PC-3 (cell line): ENCODE results near the gene ANKRD53. TPM values are rescaled to one million over a fixed set of nuclear protein-coding genes. Genes with fewer than 3 reads are reported as not detected.

ENCODE experiments used
- ATAC-seq: fragments of 200-7000 bp; cut with Tn5 transposase; 2 replicates; pipeline ENCODE4 v1.9.1; 2020; ENCODE audit warnings: mild to moderate bottlenecking, moderate library complexity
- BruUV-seq: library from RNA; stranded (reverse); fragments of 400-500 nt; replicated peaks from 2 replicates; lab custom pipeline; 2021; lab: Mats Ljungman, UMichigan
- CTCF ChIA-PET: fragments of 300-600 bp; sonication (Branson Sonifier 250); formaldehyde crosslinking; loops from one replicate; lab custom pipeline; 2022; ENCODE audit warnings: antibody characterized with exemption; lab: Charles Lee
- POLR2A ChIA-PET: fragments of 300-600 bp; sonication (Branson Sonifier 250); formaldehyde crosslinking; loops from one replicate; lab custom pipeline; 2022; ENCODE audit warnings: antibody characterized with exemption; ENCODE audit not compliant: unreplicated experiment; lab: Charles Lee
- DNase-seq: peaks from one replicate; pipeline ENCODE4 v3.0.0-alpha.2; 2015
- H2AFZ ChIP-seq: fragments of 300-600 bp; sonication (generic); 2 replicates; pipeline ENCODE4 v1.6.0; 2016; ENCODE audit warnings: antibody characterized with exemption, low read length
- H3F3A ChIP-seq: fragments of 300-600 bp; sonication (generic); one replicate; pipeline ENCODE4 v1.6.0; 2017; ENCODE audit warnings: antibody characterized with exemption, low read length, control low read depth, mild to moderate bottlenecking; ENCODE audit not compliant: unreplicated experiment
- H3K27ac ChIP-seq: fragments of 300-600 bp; sonication (generic); 2 replicates; pipeline ENCODE4 v1.5.1; 2016; ENCODE audit warnings: mild to moderate bottlenecking, low read length
- H3K27me3 ChIP-seq: fragments of 300-600 bp; sonication (generic); 2 replicates; pipeline ENCODE4 v1.6.1; 2016; ENCODE audit warnings: low read length, mixed read lengths
- H3K36me3 ChIP-seq: fragments of 300-600 bp; sonication (generic); 2 replicates; pipeline ENCODE4 v1.6.1; 2016; ENCODE audit warnings: low read depth, mixed run types, low read length, mixed read lengths
- H3K4me1 ChIP-seq: fragments of 300-600 bp; sonication (generic); 2 replicates; pipeline ENCODE4 v1.5.1; 2016; ENCODE audit warnings: low read length; ENCODE audit not compliant: insufficient read depth
- H3K4me2 ChIP-seq: fragments of 300-600 bp; sonication (generic); 2 replicates; pipeline ENCODE4 v1.6.0; 2016; ENCODE audit warnings: low read length
- H3K4me3 ChIP-seq: fragments of 300-600 bp; sonication (generic); 2 replicates; pipeline ENCODE4 v1.5.1; 2016; ENCODE audit warnings: mild to moderate bottlenecking, low read length, mixed read lengths
- H3K79me2 ChIP-seq: fragments of 300-600 bp; sonication (generic); 2 replicates; pipeline ENCODE4 v1.6.1; 2017; ENCODE audit warnings: low read length, mixed read lengths
- H3K9ac ChIP-seq: fragments of 300-600 bp; sonication (generic); 2 replicates; pipeline ENCODE4 v1.6.0; 2016; ENCODE audit warnings: mild to moderate bottlenecking, low read length
- H3K9me2 ChIP-seq: fragments of 300-600 bp; sonication (generic); replicated peaks from 2 replicates; pipeline ENCODE4 v1.6.1; 2016; ENCODE audit warnings: mixed run types, low read length, mixed read lengths
- H3K9me3 ChIP-seq: fragments of 300-600 bp; sonication (generic); 2 replicates; pipeline ENCODE4 v1.6.1; 2016; ENCODE audit warnings: low read length, mixed read lengths
- H4K20me1 ChIP-seq: fragments of 300-600 bp; sonication (generic); 2 replicates; pipeline ENCODE4 v1.6.1; 2016; ENCODE audit warnings: low read length, mixed read lengths
- CTCF ChIP-seq: fragments of 300-600 bp; sonication (generic); conservative IDR thresholded peaks from 2 replicates; pipeline ENCODE4 v1.5.1; 2017; ENCODE audit warnings: antibody characterized with exemption, low read depth, mild to moderate bottlenecking, low read length
- EZH2 ChIP-seq: fragments of 300-600 bp; sonication (generic); IDR thresholded peaks from one replicate; pipeline ENCODE4 v1.6.1; 2017; ENCODE audit warnings: antibody characterized with exemption, mild to moderate bottlenecking, low read length; ENCODE audit not compliant: unreplicated experiment
- EZH2phosphoT487 ChIP-seq: fragments of 300-600 bp; sonication (generic); IDR thresholded peaks from 2 replicates; pipeline ENCODE4 v1.6.1; 2018; ENCODE audit warnings: mild to moderate bottlenecking, antibody characterized with exemption, low read length, borderline replicate concordance
- intact Hi-C: fragments of 100-400 bp; cut with micrococcal nuclease; formaldehyde crosslinking; loops from 2 replicates; pipeline ENCODE4 v1.9.0; 2023
- total RNA-seq: library from RNA; depleted of rRNA; stranded (reverse); fragments of >200 nt; gene quantifications from 2 replicates; pipeline ENCODE4 v1.2.3, GENCODE V29; 2014

ANKRD53 gene
- total RNA-seq, 1 experiment from 2014 or later, result not detected

DNA sequence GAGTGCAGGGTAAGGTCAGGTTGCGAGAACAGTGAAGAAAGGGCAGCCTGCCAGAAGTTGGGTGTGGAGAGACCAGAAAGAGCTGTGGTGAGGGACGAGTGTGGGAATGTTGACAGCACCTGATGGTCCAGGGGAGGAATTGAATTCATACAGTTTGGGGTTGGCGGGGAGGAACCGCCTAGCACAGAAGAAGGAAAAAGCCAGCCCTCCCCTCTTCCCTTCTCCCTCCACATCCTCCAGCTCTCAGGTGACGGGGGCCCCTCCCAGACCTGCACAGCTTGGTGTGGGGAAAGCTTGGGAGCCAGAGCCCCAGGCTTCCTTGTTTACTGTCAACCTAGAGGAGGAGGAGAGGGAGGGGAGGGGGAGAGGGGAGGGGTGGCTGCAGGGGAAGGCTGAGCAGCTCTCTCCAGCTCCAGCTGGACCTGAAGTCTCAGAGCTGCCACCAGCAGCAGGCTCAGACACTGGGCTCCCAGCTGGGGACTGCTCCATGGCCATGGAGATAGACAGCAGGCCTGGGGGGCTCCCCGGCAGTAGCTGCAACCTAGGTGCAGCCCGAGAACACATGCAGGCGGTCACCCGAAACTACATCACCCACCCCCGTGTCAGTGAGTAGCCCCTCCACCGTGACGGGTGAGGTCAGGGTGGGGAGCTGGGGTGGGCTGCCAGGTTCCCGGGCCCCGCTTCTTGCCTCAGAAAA, 42.8 kb upstream of the ANKRD53 start, which contains the start of gene ATP6V1B1:
Gene ATP6V1B1 (plus strand): TSS at position 433 of the 697 bp plus-strand sequence. CDS start 55 bp downstream, at position 488.
- no peak for DNase-seq
- Histone ChIP-seq H3K4me3 (no peak within 1 kb of the TSS), H3K27me3 (no peaks in the 10 kb centered on the region), H4K20me1 (no peaks in the 10 kb centered on the region), H3F3A (no peaks in the 10 kb centered on the region), H2AFZ (no peak within 1 kb of the TSS), H3K9ac (no peak within 1 kb of the TSS), H3K9me2 (no peaks in the 10 kb centered on the region), H3K27ac (no peak within 1 kb of the TSS), H3K9me3 (no peaks in the 10 kb centered on the region), H3K4me2 (no peak within 1 kb of the TSS), H3K36me3 (no peaks in the 10 kb centered on the region), H3K4me1 (no peaks in the 10 kb centered on the region), H3K79me2 (no peaks in the 10 kb centered on the region)
- ATAC-seq, result no peak
- POLR2A ChIA-PET, result no interaction called here
- intact Hi-C loops, result no loop called here
- CTCF ChIA-PET, result interaction anchor here (1.0 kb wide), 1 partner anchor 11 kb away, joined by 4 read pairs; no protein-coding TSS in a partner anchor
- TF ChIP-seq EZH2 (no peak), EZH2phosphoT487 (no peak), CTCF (no peak)
- BruUV-seq, result no TSS peak

DNA sequence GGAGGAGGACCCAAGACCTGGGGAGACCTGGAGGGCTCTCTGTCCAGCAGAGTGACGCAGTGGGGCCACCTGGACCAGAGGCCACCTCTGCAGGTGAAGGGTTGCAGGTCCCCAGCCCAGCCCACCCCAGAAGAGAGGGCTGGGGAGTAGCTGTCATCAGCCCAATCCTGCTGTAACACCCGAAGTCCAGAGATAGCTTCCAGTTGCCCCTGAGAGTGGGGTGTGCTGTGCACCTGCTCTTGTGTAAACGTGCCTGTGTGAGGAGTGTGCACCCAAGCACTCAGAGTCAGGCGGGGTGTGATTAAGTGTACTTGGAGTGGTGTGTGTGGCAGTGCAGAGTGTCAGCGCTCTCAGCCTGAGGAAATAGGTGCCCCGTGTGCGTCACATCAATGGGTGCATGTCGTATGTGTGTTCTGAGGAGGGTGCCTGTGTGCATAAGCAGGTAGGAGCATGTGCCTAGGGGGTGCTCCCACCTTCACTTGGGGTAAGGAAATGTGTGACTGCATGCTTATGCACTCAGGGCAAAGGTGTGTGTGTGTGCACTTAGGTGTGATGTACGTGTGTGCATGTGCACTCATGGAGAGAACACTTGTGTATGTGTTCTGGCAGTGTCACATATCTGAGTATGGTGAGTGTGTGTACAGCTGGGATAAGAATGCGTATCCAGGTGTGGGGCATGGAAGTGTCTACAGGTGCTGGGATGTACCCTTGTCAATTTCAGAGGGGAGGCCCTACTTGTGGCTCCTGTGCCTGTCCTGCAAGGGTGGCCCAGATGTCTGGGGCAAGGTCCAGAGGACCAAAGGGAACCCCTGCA, 42.1 kb upstream of the ANKRD53 start:
- ChIA-PET POLR2A (no interaction called here), CTCF (interaction anchor here (1.0 kb wide), 1 partner anchor 10 kb away, joined by 4 read pairs; no protein-coding TSS in a partner anchor)
- Histone ChIP-seq H3K4me3 (no peak overlapping the region), H3K36me3 (no peaks in the 10 kb centered on the region), H3K4me1 (no peaks in the 10 kb centered on the region), H2AFZ (no peak overlapping the region), H3F3A (no peaks in the 10 kb centered on the region), H3K9me2 (no peaks in the 10 kb centered on the region), H3K27me3 (no peaks in the 10 kb centered on the region), H3K9ac (no peak overlapping the region), H3K4me2 (no peak overlapping the region), H3K9me3 (no peaks in the 10 kb centered on the region), H3K27ac (no peak overlapping the region), H4K20me1 (no peaks in the 10 kb centered on the region), H3K79me2 (no peaks in the 10 kb centered on the region)
- no peak for TF ChIP-seq EZH2
- no peak for TF ChIP-seq EZH2phosphoT487
- TF ChIP-seq CTCF, result no peak
- BruUV-seq, result no TSS peak
- DNase-seq, result no peak
- ATAC-seq, result no peak; the same call in 1 of the 2 replicates
- intact Hi-C loops, result no loop called here
